GM04504 (cell line): Measurements from ENCODE around the gene CGNL1.
A peak's percentile ranks its signal among the peaks of the same experiment; 100 is the strongest.

Experiments
- DNase-seq: peaks from one replicate; pipeline ENCODE4 v3.0.0-alpha.2; 2012; ENCODE audit warnings: low read depth

CGNL1 gene

DNA sequence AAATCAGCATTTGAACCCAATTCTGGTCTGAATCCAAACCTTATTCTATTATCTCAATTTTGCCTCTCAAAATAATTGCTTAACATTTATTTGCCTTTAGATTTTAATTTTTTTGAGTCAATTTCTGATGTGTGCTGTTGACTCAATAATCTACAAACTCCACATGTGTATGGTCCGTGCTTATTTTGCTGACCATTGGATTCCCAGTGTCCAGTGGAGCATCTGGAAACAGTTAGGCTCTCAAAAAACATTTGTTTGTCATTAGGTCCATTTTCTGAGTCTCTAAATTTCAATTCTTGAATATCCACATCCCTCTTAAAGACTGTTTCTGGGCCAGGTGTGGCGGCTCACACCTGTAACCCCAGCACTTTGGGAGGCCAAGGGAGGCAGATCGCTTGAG is 196.2 kb downstream of the CGNL1 start:
- peak; percentile 56 for DNase-seq

- DNase-seq: no peak
Measured at GRCh38 chr15:57573151-57573550, 196.8 kb downstream of the CGNL1 start.

DNA sequence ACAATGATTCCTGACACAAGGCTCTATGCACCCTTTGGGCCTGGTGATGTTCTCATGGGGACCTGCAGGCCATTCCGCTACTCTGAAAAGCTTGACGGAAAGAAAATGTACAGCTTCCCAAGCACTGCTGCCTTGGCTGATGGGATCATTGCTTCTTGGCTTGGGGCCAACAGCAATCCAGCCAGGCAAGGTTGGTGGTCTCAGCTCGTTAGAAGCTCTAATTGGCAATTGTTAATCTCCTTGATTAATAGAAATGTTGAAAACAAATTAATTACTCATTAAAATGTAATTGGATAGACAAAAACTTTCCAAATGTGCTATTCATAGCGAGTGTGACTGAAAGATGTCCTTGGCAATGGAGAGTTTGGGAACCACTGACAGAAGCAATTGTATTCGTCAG is 199.1 kb downstream of the CGNL1 start:
- no peak for DNase-seq

- no peak for DNase-seq
Measured at GRCh38 chr15:57578288-57578900, 202.1 kb downstream of the CGNL1 start.

- no peak for DNase-seq
Measured at GRCh38 chr15:57580428-57580827, 204.1 kb downstream of the CGNL1 start.

- no peak for DNase-seq
Measured at GRCh38 chr15:57580866-57581265, 204.6 kb downstream of the CGNL1 start.

DNA sequence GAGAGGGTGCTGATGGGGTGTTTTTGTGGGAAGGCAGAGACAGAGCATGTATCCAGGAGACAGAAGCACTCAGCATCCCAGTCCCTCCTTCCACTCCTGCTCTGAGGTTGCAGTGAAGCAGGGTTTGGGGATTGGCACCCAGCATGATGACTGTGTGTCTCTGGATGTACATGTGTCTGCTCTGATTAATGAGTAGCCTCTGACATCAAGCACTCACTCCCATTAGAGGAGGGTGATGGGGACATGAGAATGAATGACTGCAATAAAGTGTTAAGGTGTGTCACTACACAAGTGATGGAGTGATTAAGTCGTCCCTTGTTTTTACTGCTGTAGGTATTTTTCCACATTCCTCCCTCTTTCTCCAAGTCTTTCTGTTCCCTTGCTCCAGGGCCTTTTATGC is 205.8 kb downstream of the CGNL1 start:
- no peak for DNase-seq

GRCh38 chr15:57583282-57583681 is 207.0 kb downstream of the CGNL1 start:
- no peak for DNase-seq

DNA sequence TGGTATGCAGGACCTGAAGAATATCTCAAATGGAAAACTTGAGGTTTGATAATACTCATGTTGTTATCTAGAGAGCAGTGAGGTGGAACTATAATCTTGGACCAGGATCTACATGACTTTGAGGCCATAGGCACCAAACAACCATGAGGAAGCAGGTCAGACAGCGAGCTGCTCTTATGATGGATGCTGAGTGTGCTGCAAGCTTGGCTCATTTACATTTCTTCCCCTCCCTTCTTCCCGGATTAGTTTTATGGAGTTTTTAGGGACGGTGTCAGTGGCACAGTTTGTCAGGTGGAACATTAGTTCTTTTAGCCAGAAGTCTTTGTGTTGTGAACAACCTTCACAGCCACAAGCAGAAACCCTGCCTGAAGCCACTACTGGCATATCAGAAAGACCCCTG is 207.4 kb downstream of the CGNL1 start:
- DNase-seq: no peak

DNA sequence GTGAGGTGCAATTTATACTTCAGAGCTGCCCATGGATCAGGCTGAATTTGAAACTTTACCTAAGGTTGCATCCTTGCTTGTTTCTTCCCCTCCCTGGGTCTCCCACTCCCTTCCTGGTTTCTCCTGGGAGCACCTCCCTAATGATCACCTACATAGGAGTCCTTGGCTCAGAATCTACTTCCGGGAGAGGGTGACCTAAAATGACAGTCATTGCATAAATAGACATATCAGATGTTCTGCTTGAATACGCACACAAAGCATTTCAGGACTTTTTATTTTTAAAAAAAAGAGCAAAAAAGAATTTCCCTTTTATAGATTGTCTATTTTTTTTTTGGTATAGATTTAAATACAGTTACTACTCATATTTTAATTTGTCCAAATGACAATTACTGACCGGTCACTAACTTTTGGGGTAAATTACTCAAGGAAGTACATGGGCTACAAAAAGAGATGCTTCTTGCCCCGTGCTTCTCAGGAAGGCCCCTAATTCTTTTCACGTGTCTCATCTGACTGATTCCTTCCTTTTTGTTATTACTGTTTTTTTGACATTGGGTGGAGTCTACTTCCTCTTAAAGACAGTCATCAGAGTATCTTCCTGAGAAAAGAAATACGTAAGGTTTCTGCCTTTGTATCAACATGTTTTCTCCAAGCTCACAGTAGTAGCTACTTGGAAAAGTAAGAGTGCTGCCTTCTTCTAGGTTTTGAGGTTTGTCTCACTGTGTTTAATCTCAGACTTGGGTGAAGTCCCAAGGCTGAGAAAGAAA is 210.5 kb downstream of the CGNL1 start:
- no peak for DNase-seq

DNA sequence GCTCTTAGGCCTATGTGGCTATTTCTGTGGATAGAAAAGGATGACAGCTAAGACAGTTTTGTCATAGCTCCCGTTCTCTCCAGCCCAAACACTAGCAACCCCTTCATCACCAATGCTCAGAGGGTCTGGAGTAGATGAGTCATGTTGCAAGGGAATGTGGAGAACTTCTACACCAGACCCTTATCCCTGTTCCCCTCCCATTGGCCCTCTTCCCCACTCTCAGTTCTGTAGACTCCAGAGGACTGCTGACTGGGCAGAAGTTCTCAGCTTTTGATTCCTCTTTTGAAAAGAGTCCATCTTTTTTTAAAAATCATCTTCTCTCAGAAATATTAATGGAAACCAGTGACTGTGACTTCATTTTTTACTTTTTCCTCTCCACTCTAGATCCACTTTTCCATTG is 213.0 kb downstream of the CGNL1 start:
- no peak for DNase-seq

DNA sequence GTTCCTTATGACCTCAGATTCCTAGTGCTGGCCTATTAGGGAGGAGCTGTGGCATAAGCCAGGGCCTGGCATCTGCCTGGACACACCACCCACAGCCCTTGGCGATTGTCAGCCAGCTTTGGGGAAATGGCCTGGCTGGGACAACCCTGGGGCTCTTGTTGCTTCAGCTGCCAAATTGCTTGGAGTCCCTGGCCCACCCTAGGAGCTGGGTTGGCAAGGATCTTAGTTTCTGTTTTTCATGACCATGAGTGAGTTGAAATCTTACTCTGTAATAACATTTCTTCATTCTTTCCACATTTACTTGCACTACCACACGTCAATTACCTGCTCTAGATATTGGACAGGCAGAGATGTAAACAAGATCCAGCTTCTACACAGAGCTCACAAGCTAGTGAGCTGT is 213.4 kb downstream of the CGNL1 start:
- DNase-seq: no peak

GRCh38 chr15:57591237-57591821 is 215.0 kb downstream of the CGNL1 start:
- DNase-seq: no peak

- no peak for DNase-seq
Measured at GRCh38 chr15:57591822-57592367, 215.6 kb downstream of the CGNL1 start, which contains the start of gene MYZAP. MYZAP (plus strand) TSS chr15:57591904; CDS start chr15:57592035, 131 bp downstream.

- DNase-seq: no peak
Measured at GRCh38 chr15:57592426-57592825, 216.1 kb downstream of the CGNL1 start.

DNA sequence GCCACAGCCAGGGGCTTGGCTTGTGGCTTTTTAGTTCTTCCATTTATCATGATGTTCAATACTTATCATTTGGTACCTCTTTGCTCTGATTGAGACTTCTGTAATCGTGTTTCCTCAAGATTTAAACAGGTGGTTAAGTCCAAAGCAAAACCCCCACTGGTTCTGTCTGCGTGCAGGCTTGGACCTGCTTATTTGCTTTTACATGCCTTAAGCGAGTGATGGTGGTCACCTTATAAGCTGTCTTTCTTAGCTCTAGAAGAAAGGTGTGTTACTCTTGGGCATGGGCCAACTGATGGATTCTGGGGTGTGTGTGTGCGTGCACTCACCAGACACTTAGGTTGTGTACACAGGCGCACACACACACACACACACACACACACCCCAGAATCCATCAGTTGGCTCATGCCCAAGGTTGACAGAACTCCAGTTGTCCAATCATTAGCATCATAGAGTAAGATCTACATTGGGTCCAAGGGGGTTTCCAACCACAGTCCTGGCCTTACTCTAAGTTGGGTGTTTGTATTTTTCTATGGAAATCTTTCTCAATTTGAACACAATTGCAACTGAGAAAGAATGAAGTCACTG is 216.6 kb downstream of the CGNL1 start:
- no peak for DNase-seq

- no peak for DNase-seq
Measured at GRCh38 chr15:57594479-57594878, 218.2 kb downstream of the CGNL1 start.

DNA sequence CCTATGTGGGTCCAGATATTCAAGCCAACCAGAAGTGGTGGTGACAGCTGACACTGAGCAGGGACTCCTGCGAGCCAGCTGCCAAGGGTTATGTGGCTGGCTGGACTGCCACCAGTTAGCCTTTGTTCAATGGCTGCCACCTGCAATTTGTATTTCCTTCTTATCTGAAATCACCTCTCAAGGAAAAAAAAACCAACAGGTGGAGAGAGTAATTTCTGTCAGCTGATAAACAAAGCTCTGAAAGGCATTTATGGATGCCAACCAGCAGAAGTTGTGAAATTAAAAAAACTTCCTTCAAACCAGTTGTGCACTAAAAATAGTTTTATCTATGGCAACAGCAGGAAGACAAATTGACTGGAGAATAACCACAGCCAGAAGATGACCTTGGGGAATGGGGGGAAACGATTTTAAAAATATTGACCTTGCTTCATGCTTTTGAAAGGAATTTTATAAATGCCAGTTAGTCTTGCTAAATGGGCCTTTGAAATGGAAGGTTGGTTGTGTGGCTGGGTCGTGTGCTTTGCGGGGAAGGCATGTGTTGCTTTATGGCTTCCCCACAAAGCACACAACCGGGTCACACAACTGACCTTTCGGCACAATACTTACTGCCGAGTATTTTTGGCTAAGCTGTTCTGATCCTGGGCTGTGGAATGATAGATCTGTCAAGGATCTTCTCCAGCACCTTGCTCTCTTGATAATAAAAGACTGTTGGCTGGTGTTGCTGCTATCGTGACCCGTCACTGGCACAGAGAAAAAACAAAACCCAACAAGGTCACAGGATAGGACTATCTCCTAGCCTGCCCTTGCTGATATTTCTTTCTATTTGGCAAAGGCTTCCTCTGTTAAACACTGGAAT is 218.9 kb downstream of the CGNL1 start:
- DNase-seq: no peak

DNA sequence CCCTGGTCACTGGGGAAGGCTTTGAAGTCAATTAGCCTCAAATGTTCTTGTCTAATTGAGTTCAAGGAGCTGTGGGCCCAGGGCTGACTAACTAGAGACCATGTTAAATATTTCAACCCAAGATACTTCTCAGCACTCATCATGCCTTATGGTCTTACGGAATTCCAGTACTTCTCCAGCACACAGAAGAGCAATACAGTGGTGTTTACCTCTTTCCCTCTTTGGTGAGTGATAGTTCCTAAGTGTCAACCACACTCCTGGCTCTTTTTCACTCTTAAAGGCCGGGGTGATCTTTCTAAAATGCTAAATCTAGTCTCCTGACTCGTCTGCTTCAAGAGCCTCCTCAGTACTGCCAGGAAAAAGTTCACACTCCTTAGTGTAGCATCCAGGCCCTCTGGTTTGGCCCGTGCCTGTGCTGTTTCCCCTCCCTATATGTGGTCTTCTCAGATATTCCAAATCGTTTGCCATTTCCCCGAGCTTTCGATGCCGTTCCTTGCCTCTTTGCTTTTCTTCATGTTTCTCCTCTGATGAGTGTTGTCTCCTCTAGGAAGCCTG is 220.1 kb downstream of the CGNL1 start:
- DNase-seq: no peak

- DNase-seq: no peak
Measured at GRCh38 chr15:57596978-57597377, 220.7 kb downstream of the CGNL1 start.

DNA sequence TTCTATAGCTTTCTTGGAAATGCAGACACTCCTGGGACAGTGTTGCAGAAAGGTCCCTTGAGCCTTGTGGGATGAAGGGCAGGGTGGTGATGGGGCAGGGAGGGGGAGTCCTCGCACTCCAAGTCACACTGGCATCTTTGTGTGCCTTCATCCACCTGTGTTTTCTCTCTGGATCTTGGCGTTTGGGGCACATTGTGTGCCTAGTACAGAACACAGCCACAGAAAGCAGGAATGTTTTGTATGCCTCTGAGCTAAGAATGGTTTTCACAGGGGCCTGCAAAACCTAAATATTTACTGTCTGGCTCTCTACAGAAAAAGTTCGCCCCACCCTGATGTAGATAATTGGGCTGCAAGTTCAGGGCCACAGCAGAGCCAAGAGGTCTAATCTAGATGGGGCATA is 221.1 kb downstream of the CGNL1 start:
- DNase-seq: no peak
